Mesothelial cell of epicardium (in vitro differentiated cells): ENCODE results near the gene FAM120A. TPM values are rescaled to one million over a fixed set of nuclear protein-coding genes. Genes with fewer than 3 reads are reported as not detected.
"Not testable (repeated sequence)": the region's sequence is repeated elsewhere in the genome, so short reads cannot be mapped to it uniquely, and the experiment has no call there.

ENCODE experiments used
- DNase-seq, 2 experiments: peaks; one replicate each; pipeline ENCODE4 v3.0.0; 2021; ENCODE audit warnings: low spot score in 2 of 2; ENCODE audit not compliant: unreplicated experiment in 2 of 2
- H3K27ac Mint-ChIP-seq: 2 replicates; pipeline ENCODE4 v1.8.0; 2021; ENCODE audit warnings: mixed read lengths
- H3K27me3 Mint-ChIP-seq: 2 replicates; pipeline ENCODE4 v1.8.0; 2021; ENCODE audit warnings: low read depth, mixed read lengths
- H3K36me3 Mint-ChIP-seq: 2 replicates; pipeline ENCODE4 v1.8.0; 2021; ENCODE audit warnings: mixed read lengths
- H3K4me1 Mint-ChIP-seq: 2 replicates; pipeline ENCODE4 v1.8.0; 2021; ENCODE audit warnings: mixed read lengths
- H3K4me3 Mint-ChIP-seq: 2 replicates; pipeline ENCODE4 v1.8.0; 2021; ENCODE audit warnings: mild to moderate bottlenecking, moderate library complexity, mixed read lengths
- H3K9me3 Mint-ChIP-seq: 2 replicates; pipeline ENCODE4 v1.8.0; 2021; ENCODE audit warnings: mixed read lengths
- CTCF ChIP-seq: fragments of 200-600 bp; sonication (generic); IDR thresholded peaks from one replicate; pipeline ENCODE4 v1.5.0; 2021; ENCODE audit warnings: antibody characterized with exemption; ENCODE audit not compliant: unreplicated experiment
- total RNA-seq: library from RNA; stranded (reverse); gene quantifications from 3 replicates; pipeline ENCODE4 v1.2.1, GENCODE V29; 2021

The FAM120A gene
- total RNA-seq, 1 donor from 2014 or later: 59.4 TPM

GRCh38 chr9:93437996-93438395 is 13.5 kb upstream of the FAM120A start:
- Mint-ChIP-seq H3K4me3 (no peak overlapping the region), H3K9me3 (peaks cover 5% of the 10 kb centered on the region), H3K27me3 (no peaks in the 10 kb centered on the region), H3K4me1 (peaks cover 13% of the 10 kb centered on the region), H3K36me3 (peaks cover 1% of the 10 kb centered on the region), H3K27ac (no peak overlapping the region)
- no peak for DNase-seq
- TF ChIP-seq CTCF: no peak

- H3K27me3 Mint-ChIP-seq, H3K27ac Mint-ChIP-seq, H3K4me3 Mint-ChIP-seq, H3K9me3 Mint-ChIP-seq, DNase-seq, H3K36me3 Mint-ChIP-seq: not testable (repeated sequence)
- peaks cover 26% of the 10 kb centered on the region for H3K4me1 Mint-ChIP-seq
Observed at GRCh38 chr9:93439301-93439700, 12.2 kb upstream of the FAM120A start.

- Mint-ChIP-seq H3K27ac (no peak overlapping the region), H3K4me1 (peaks cover 29% of the 10 kb centered on the region), H3K4me3 (no peak overlapping the region), H3K9me3 (no peaks in the 10 kb centered on the region), H3K27me3 (no peaks in the 10 kb centered on the region), H3K36me3 (no peaks in the 10 kb centered on the region)
- DNase-seq: no peak
- TF ChIP-seq CTCF: no peak
Observed at GRCh38 chr9:93440896-93441580, 10.4 kb upstream of the FAM120A start.

- H3K27me3 Mint-ChIP-seq: no peaks in the 10 kb centered on the region
- no peak overlapping the region for H3K4me3 Mint-ChIP-seq
- peak overlapping the region; percentile 43 for H3K27ac Mint-ChIP-seq
- DNase-seq: no peak
- H3K36me3 Mint-ChIP-seq: peaks cover 11% of the 10 kb centered on the region
- TF ChIP-seq CTCF: no peak
- H3K9me3 Mint-ChIP-seq: no peaks in the 10 kb centered on the region
- H3K4me1 Mint-ChIP-seq: peaks cover 40% of the 10 kb centered on the region
Observed at GRCh38 chr9:93446073-93446472, 5.4 kb upstream of the FAM120A start.

- Mint-ChIP-seq H3K9me3 (no peaks in the 10 kb centered on the region), H3K4me3 (no peak overlapping the region), H3K27ac (no peak overlapping the region), H3K27me3 (no peaks in the 10 kb centered on the region), H3K4me1 (peaks cover 30% of the 10 kb centered on the region), H3K36me3 (peaks cover 11% of the 10 kb centered on the region)
- no peak for DNase-seq
- TF ChIP-seq CTCF: no peak
Observed at GRCh38 chr9:93447655-93448054, 3.8 kb upstream of the FAM120A start.

- no peaks in the 10 kb centered on the region for H3K27me3 Mint-ChIP-seq
Observed at GRCh38 chr9:93451849-93452709, 594 bp downstream of the FAM120A start.

More at GRCh38 chr9:93451849-93452709, 594 bp downstream of the FAM120A start:
- Mint-ChIP-seq H3K9me3 (no peaks in the 10 kb centered on the region), H3K4me3 (peak overlapping the region; percentile 82), H3K36me3 (peaks cover 8% of the 10 kb centered on the region), H3K27ac (peak overlapping the region; percentile 96), H3K4me1 (peaks cover 21% of the 10 kb centered on the region)
- DNase-seq: peak; percentile 29 to 64
- TF ChIP-seq CTCF: peak; percentile 19
